K562 (cell line): ENCODE results near the gene TTC24. TPM values are rescaled to one million over a fixed set of nuclear protein-coding genes. Genes with fewer than 3 reads are reported as not detected.

ENCODE experiments used
- ATAC-seq: fragments of 200-7000 bp; cut with Tn5 transposase; 3 replicates; pipeline ENCODE4 v1.9.1; 2020; ENCODE audit warnings: moderate library complexity
- BruUV-seq: library from RNA; stranded (reverse); fragments of 400-500 nt; replicated peaks from 2 replicates; lab custom pipeline; 2021; lab: Mats Ljungman, UMichigan
- CTCF ChIA-PET: fragments of 300-600 bp; formaldehyde crosslinking; extraction: SDS; loops from one replicate; lab custom pipeline; 2021; ENCODE audit warnings: low intra/inter-chr PET ratio; lab: Yijun Ruan, JAX
- POLR2A ChIA-PET: fragments of 300-600, 350-650 bp; sonication (Branson Sonifier 250); formaldehyde crosslinking; extraction: SDS; loops from one replicate; lab custom pipeline; 2021; ENCODE audit warnings: antibody characterized with exemption, inconsistent platforms; lab: Yijun Ruan, JAX
- DNase-seq, 4 experiments: peaks; one replicate each; pipeline versions ENCODE4 v3.0.0 to v3.0.0-alpha.2; 2011 to 2018; ENCODE audit warnings: low spot score in 3 of 4, mixed read lengths in 3 of 4; ENCODE audit errors: extremely low read depth in 1 of 4
- FAIRE-seq: peaks from 2 replicates; lab custom pipeline; 2011; peaks lifted over from hg19 to GRCh38; lab: Jason Lieb, UNC
- H2AFZ ChIP-seq: 2 replicates; pipeline ENCODE4 v1.6.0; 2011; ENCODE audit warnings: low read depth, low read length, control low read depth, inconsistent platforms
- H3K27ac ChIP-seq: fragments of 200-600 bp; 3 replicates; pipeline ENCODE4 v1.8.0; 2011; ENCODE audit warnings: low read depth, mild to moderate bottlenecking, control low read depth, inconsistent platforms, low read length, moderate library complexity, mixed read lengths; ENCODE audit errors: extremely low read depth
- H3K27me3 ChIP-seq, 2 experiments: fragments of 300-600 bp in 1 of 2; 2 replicates in 1 of 2; 3 replicates in 1 of 2; pipeline versions ENCODE4 v1.6.0 to v1.8.0; 2011; ENCODE audit warnings: inconsistent platforms in 2 of 2, low read length in 2 of 2, mild to moderate bottlenecking in 1 of 2, mixed read lengths in 1 of 2, moderate library complexity in 1 of 2; ENCODE audit not compliant: control insufficient read depth in 2 of 2, insufficient read depth in 2 of 2
- H3K36me3 ChIP-seq: fragments of 300-600 bp; 3 replicates; pipeline ENCODE4 v1.8.0; 2011; ENCODE audit warnings: mild to moderate bottlenecking, low read length, inconsistent platforms; ENCODE audit not compliant: control insufficient read depth, insufficient read depth
- H3K4me1 ChIP-seq, 2 experiments: fragments of 200-600 bp in 1 of 2; replicated peaks in 1 of 2; 2 replicates in 1 of 2; 3 replicates in 1 of 2; pipeline versions ENCODE4 v1.5.1 to v1.8.0; 2011; ENCODE audit warnings: inconsistent platforms in 2 of 2, low read length in 2 of 2, mild to moderate bottlenecking in 1 of 2, mixed read lengths in 1 of 2, moderate library complexity in 1 of 2; ENCODE audit not compliant: control insufficient read depth in 2 of 2, insufficient read depth in 2 of 2
- H3K4me2 ChIP-seq: 2 replicates; pipeline ENCODE4 v1.6.1; 2011; ENCODE audit warnings: low read length, control low read depth, inconsistent platforms, mixed read lengths; ENCODE audit not compliant: insufficient read depth
- H3K4me3 ChIP-seq: fragments of 200-600 bp; sonication (generic), shearing (Covaris generic); 2 replicates; pipeline ENCODE4 v1.5.1; 2016; ENCODE audit warnings: control low read depth, inconsistent platforms
- H3K79me2 ChIP-seq: fragments of 200-600 bp; 3 replicates; pipeline ENCODE4 v1.8.0; 2011; ENCODE audit warnings: low read length, inconsistent platforms; ENCODE audit not compliant: control insufficient read depth, insufficient read depth
- H3K9ac ChIP-seq, 2 experiments: 2 replicates each; pipeline versions ENCODE4 v1.6.0 to v1.6.1; 2011; ENCODE audit warnings: low read depth in 2 of 2, low read length in 2 of 2, control low read depth in 1 of 2, inconsistent platforms in 1 of 2, mild to moderate bottlenecking in 1 of 2, mixed read lengths in 1 of 2; ENCODE audit not compliant: insufficient read depth in 1 of 2
- H3K9me1 ChIP-seq: one replicate; pipeline ENCODE4 v1.6.0; 2011; ENCODE audit warnings: inconsistent platforms, mild to moderate bottlenecking, low read length, moderate library complexity; ENCODE audit not compliant: control insufficient read depth, insufficient read depth
- H3K9me3 ChIP-seq: replicated peaks from 2 replicates; pipeline ENCODE4 v1.5.1; 2011; ENCODE audit warnings: low read depth, low read length, inconsistent platforms; ENCODE audit not compliant: control insufficient read depth, insufficient read depth
- H4K20me1 ChIP-seq: replicated peaks from 2 replicates; pipeline ENCODE4 v1.6.1; 2011; ENCODE audit warnings: low read length, inconsistent platforms, mixed read lengths; ENCODE audit not compliant: control insufficient read depth, insufficient read depth
- CBFA2T2 ChIP-seq: fragments of 450-650 bp; conservative IDR thresholded peaks from 2 replicates; pipeline ENCODE4 v1.6.1; 2017; ENCODE audit warnings: mild to moderate bottlenecking
- JUN ChIP-seq, 2 experiments: sonication (generic) in 1 of 2; formaldehyde crosslinking in 1 of 2; IDR thresholded peaks; 2 replicates each; pipeline versions ENCODE4 v1.6.1 to v1.8.0; 2012 to 2022; ENCODE audit warnings: borderline replicate concordance in 2 of 2, mild to moderate bottlenecking in 2 of 2, improper control_type of control experiment in 1 of 2, low read depth in 1 of 2, low read length in 1 of 2, missing genetic modification reagents in 1 of 2
- MCM7 ChIP-seq, 2 experiments: fragments of 450-650 bp; IDR thresholded peaks; 2 replicates each; pipeline ENCODE4 v1.6.1; 2016 to 2018
- NBN ChIP-seq: fragments of 450-650 bp; IDR thresholded peaks from 2 replicates; pipeline ENCODE4 v1.6.1; 2016; ENCODE audit warnings: low read depth, mild to moderate bottlenecking
- SMAD3 ChIP-seq: fragments of 450-650 bp; formaldehyde crosslinking; conservative IDR thresholded peaks from 2 replicates; pipeline ENCODE4 v1.4.0; 2020; ENCODE audit warnings: mild to moderate bottlenecking
- TRIM24 ChIP-seq, 2 experiments: fragments of 450-650 bp; IDR thresholded peaks; 2 replicates each; pipeline ENCODE4 v1.6.1; 2016
- ZNF232 ChIP-seq: sonication (generic); formaldehyde crosslinking; IDR thresholded peaks from 2 replicates; pipeline ENCODE4 v1.8.0; 2022; ENCODE audit warnings: mild to moderate bottlenecking, missing genetic modification reagents
- ZNF592 ChIP-seq: fragments of 450-650 bp; IDR thresholded peaks from 2 replicates; pipeline ENCODE4 v1.6.1; 2017; ENCODE audit warnings: antibody characterized with exemption, mild to moderate bottlenecking
- WGBS: fragments of 100-300 bp; shearing (Covaris generic); methylation state at CpG from one replicate; pipeline ENCODE4 v1.1.6; 2016; ENCODE audit warnings: low coverage, mixed read lengths; ENCODE audit not compliant: insufficient coverage; ENCODE audit errors: missing lambda C conversion rate; 5-methylcytosine and 5-hydroxymethylcytosine counted together
- in situ Hi-C: fragments of 300-500 bp; cut with MboI; formaldehyde crosslinking; loops from 4 replicates; pipeline ENCODE4 v1.15.0; 2018; ENCODE audit warnings: inconsistent platforms, mixed read lengths
- intact Hi-C: fragments of 100-400 bp; cut with micrococcal nuclease; formaldehyde crosslinking; loops from 2 replicates; pipeline ENCODE4 v1.14.2; 2022
- polyA plus RNA-seq, 8 experiments: library from polyadenylated mRNA; depleted of rRNA in 4 of 8; stranded (reverse) in 5 of 8; unstranded in 3 of 8; fragments of >200 nt; fragmentation: Nextera tagmentation in 2 of 8; fragmentation: Illumina TruSeq in 1 of 8; extraction: Ambion mirVana in 2 of 8; extraction: Trizol in 1 of 8; gene quantifications; 2 replicates each; pipeline versions ENCODE4 v1.2.1 to v1.2.3, GENCODE V29; 2011 to 2014; ENCODE audit warnings: inconsistent platforms in 1 of 8, missing spikeins in 1 of 8
- total RNA-seq, 7 experiments: library from RNA; depleted of rRNA in 6 of 7; stranded (reverse); fragments of >200 nt in 6 of 7; fragmentation: Illumina TruSeq in 2 of 7; extraction: Trizol in 2 of 7; gene quantifications; 2 replicates each; pipeline versions ENCODE4 v1.2.1 to v1.2.3, GENCODE V29; 2011 to 2021; ENCODE audit warnings: low replicate concordance in 1 of 7
- TF ChIP-seq, protein P1 (sequence below): IDR thresholded peaks from 2 replicates; pipeline ENCODE4 v1.6.1; 2014; ENCODE audit warnings: antibody characterized with exemption

TTC24 gene
- total and polyA plus RNA-seq, 9 of the 15 experiments (the other 6 are each of a cell fraction or from before 2014, with no cell fraction given), result not detected

DNA sequence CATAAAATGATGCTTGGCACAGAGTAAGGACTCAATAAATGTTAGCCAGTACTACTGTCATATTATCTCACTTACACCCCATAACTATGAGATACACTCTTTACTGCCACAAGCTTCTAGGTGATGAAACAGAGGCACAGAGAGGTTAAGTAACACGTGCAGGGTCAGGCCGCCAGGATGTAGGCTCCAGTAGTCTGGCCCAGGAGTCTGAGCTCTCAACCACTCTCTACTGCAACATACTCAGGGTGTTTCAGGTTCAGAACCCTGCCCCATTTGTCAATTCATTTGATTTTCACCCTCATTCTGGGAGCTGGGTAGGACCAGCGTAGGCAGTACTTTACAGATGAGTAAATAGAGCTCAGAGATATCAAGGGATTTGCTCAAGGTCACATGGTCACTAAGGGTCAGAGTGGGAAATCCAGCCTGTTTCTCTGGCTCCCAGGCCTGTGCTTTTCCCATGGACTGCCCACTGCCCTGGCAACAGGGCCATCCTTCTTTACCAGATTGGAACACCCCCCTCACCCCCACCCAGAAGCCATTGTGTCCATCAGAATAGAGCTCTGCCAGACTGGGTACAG is 28.4 kb upstream of the TTC24 start (continued):
- TF ChIP-seq JUN (IDR thresholded peaks at IDR 0.05; ENCODE audit: borderline replicate concordance, low read depth, low read length) (no peak), JUN (CRISPR knock-in tag; IDR thresholded peaks at IDR 0.05; ENCODE audit: borderline replicate concordance) (no peak), NBN (no peak), CBFA2T2 (no peak), ZNF232 (CRISPR knock-in tag) (no peak), MCM7 (IDR thresholded peaks at IDR 0.05) (no peak)

- TF ChIP-seq ZNF592 (no peak), TRIM24 (IDR thresholded peaks at IDR 0.05) (no peak), SMAD3 (CRISPR knock-in tag) (no peak)
- TF ChIP-seq, protein P1, sequence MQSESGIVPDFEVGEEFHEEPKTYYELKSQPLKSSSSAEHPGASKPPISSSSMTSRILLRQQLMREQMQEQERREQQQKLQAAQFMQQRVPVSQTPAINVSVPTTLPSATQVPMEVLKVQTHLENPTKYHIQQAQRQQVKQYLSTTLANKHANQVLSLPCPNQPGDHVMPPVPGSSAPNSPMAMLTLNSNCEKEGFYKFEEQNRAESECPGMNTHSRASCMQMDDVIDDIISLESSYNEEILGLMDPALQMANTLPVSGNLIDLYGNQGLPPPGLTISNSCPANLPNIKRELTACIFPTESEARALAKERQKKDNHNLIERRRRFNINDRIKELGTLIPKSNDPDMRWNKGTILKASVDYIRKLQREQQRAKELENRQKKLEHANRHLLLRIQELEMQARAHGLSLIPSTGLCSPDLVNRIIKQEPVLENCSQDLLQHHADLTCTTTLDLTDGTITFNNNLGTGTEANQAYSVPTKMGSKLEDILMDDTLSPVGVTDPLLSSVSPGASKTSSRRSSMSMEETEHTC, result no peak
- 58% methylated on average over 4 of the region's 6 CpGs for WGBS
- no peak for FAIRE-seq
- in situ Hi-C loops (no loop called here), intact Hi-C loops (no loop called here)
- no TSS peak for BruUV-seq
- no peaks in the 10 kb centered on the region for H3K79me2 ChIP-seq
- no peak for ATAC-seq
- POLR2A ChIA-PET, result interaction anchor here (1.0 to 1.7 kb wide), 4 partner anchors 9 to 42 kb away, joined by 3 to 7 read pairs (median 4); no protein-coding TSS in a partner anchor
- H3K4me1 ChIP-seq, result no peaks in the 10 kb centered on the region
- no peaks in the 10 kb centered on the region for H3K9me1 ChIP-seq
- no peak overlapping the region for H3K27ac ChIP-seq
- CTCF ChIA-PET, result no interaction called here
- no peaks in the 10 kb centered on the region for H3K9me3 ChIP-seq
- no peaks in the 10 kb centered on the region for H3K27me3 ChIP-seq
- no peaks in the 10 kb centered on the region for H4K20me1 ChIP-seq
- no peak overlapping the region for H3K4me3 ChIP-seq
- no peak overlapping the region for H3K9ac ChIP-seq
- H3K36me3 ChIP-seq, result peaks cover 51% of the 10 kb centered on the region; the same call in 2 of the 3 replicates
- no peak for DNase-seq
- no peak overlapping the region for H2AFZ ChIP-seq
- H3K4me2 ChIP-seq, result no peak overlapping the region
Observed at GRCh38 chr1:156551869-156552268, 27.7 kb upstream of the TTC24 start.
